GM18907 (cell line): ENCODE data around the gene GRP.

ENCODE experiments used
- ATAC-seq: cut with Tn5 transposase; IDR thresholded peaks from one replicate; pipeline ENCODE4 v1.9.1; 2021; ENCODE audit warnings: mild to moderate bottlenecking, moderate library complexity; ENCODE audit not compliant: unreplicated experiment

Gene GRP

DNA sequence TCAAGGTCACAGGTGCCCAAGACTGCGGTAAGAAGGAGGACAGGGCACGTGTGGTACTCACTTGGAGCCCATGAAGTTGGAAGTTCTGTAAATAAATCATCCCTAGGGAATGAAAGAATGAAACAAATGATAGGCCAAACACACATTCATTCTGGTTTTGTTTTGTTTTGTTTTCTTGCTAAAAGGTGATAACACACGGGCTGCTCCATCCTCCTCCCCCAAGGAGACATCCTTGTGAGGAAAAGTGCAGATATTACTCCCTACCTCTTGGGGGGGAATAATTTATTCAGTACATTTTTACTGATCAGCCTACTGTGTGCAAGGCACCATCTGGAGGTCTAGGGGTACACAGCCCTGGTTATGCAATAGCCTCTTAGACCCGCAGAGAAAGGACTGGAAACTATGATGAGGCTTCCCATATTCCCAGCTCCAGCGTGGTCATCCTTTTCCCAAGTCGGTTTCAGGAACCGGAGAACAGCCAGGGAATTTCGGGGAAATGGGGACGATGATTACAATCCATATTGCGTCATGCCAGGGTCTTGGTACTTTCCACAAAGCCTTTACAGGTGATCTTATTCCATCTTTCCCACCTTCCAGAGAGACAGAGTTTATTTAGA is 47.0 kb downstream of the GRP start:
- no peak for ATAC-seq

DNA sequence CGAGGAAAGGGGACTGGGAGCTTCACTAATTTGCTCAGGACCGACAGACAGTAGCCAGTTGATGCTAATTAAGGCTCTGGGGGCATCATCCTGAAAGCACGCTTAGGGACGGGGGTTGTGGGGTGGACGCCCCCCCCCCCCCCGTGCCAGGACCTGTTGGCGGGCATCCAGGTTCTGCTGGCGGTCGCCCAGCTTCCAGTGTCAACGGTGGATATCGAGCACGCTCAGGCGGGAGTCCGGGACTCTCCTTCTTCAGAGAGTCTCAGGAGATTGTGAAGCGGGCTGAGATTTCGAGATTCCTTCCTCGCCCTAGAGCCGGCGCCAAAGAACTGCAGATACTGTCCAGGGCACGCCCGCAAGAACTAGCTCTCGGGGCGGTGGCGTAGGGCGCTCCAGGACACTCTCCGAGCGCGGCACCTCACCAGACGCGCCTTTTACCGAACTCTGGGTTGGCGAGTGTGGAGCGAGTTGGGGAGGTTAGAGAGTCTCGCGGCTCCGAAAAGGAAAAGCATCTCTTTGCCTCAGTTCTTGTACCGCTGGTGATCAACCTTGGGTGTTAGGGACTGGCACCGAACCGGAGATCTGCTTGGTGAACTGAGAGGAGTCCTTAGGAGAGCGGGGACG is 47.7 kb downstream of the GRP start:
- ATAC-seq, result no peak

DNA sequence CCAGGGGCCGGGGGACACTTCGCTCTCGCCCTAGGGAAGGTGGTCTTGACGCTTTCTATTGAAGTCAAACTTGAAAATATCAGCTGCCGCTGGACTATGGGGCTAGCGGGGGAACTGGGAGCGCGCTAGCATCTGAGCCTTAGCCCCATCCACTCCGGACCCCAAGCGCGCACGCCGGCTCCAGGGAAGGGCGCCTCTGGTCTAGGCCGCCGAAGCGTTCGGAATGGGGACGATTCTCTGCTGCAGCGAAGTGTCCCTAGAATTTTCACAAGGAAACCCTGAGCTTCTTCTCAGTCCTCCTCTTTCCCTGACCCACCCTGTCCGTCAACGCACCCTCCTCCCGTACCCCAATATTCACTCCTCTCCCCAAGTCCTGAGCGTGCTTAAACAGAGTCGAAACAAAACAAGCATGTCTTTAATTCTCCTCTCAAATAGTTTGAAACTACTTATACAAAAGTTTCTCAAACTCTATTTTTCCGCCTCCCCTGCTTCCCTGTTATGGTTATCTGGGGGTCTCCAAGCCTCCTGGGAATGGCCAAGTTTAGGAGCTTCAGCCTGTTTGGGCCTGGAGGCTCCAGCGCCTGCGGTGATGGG is 48.3 kb downstream of the GRP start:
- ATAC-seq, result no peak

DNA sequence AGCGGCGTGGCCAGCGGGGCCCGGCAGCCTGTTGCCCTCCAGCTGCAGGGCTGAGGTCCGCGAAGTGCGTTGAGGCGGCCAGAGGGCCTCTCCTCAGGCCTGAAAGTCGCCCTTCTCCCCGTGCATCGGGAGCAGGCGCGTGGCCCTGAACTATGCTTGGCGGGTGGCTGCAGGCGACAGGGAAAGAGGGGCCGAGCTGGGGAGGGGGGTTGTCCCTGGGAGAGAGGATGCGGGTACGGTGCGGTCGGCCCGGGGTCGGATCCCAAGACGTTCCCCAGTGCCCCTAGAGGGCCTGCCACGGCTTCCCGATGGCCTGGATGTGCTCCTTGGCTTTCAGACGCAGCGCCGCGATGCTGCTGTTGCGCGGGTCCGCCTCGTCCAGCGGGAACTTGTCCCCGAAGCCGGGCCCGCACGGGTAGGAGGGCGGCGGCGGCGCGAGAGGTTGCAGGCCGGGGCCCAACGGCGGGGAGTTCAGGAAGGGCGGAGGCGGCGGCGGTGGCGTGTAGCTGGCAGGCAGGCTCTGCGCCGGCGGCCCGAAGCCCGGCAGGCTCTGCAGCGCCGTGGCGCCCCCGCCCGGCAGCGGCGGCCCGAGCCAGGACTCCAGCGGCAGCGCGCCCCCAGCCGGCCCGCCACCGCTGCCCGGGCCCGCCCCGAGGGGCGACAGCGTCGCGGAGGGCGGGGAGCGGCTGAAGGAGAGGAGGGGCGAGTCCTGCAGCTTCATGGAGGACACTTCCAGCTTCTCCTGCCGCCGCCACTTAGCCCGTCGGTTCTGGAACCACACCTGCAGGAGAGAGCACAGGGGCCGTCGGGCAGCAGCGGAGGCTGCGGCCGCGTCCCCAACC is 49.0 kb downstream of the GRP start:
- ATAC-seq, result peak; percentile 34

DNA sequence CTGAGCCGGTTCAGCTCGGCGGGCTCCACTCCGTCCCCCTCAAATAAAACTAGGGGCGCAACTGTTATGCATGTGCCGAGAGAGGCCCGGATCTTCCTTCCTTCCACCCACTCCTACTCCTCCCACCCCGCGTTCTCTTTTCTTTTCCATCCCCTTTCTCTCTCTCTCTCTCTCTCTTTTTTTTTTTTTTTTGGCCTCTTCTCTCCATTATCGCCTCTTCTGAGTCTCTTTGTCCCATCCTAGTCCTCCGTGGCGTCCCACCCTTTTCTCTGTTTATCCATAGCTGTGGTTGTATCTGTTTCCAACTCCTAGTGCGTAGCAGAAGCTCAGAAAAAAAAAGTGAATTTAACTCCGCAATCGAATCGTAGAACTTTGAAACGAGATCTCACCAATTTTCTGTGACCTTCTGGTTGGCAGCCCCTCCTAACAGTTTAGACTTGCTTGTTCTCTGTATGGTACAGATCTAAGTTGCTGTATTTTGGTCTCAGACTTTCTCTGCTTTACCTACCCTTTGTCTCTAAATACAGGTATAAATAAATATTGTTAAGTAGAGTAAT is 49.7 kb downstream of the GRP start:
- no peak for ATAC-seq

DNA sequence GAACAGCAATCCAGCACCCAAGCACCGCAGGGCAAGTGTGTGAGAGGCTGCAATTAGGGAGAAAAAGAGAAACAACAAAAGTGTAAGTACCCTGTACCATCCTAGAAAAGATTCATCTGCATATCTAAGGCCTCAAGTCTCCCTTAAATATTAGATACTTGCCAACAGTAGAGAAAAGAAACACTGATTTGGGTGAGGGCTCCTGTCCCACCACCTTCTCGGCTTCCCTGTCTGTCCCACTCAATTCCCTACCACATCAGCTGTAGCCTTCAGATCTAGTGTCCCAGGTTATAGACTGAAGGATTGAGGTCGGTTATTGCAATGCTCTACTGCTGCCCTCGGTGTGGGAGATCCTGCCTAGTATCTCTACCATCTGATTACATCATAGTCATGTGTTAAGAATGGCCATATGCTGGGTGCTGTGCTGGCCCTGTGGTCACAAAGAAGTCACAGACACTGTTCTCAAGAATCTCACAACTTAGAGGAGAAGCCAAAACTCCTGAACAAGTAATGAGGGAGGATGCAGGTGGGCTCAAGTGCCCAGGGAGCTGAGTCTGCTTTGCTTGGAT is 50.8 kb downstream of the GRP start:
- ATAC-seq, result no peak

DNA sequence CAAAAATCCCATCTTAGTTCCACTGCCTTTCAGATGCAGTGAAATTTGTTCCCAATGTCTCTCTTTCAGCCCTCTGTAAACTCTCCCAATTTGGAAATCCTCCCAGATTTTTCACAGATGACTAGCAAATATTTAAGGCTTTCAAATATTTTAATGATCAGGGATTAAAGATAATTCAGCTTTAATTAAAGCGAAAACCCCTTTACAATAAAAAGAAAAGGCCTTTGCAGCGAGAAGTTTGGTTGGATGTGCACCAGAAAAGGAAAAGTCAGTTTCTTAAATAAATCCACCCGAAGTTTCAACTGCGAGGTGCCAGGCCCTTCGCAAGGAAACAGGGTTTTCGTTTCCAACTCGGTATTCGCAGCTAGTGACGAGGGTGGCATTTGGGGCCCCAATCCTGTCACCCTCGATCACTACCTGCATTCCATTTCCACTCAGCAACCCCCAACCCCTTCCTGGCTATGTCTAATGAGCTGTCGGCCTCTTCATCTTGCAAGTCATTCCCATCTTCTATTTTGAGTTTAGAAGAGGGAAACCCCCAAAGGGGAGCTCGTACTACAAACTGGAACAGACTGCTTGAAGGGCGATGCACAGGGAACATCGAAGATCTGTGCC is 51.8 kb downstream of the GRP start:
- ATAC-seq, result no peak

DNA sequence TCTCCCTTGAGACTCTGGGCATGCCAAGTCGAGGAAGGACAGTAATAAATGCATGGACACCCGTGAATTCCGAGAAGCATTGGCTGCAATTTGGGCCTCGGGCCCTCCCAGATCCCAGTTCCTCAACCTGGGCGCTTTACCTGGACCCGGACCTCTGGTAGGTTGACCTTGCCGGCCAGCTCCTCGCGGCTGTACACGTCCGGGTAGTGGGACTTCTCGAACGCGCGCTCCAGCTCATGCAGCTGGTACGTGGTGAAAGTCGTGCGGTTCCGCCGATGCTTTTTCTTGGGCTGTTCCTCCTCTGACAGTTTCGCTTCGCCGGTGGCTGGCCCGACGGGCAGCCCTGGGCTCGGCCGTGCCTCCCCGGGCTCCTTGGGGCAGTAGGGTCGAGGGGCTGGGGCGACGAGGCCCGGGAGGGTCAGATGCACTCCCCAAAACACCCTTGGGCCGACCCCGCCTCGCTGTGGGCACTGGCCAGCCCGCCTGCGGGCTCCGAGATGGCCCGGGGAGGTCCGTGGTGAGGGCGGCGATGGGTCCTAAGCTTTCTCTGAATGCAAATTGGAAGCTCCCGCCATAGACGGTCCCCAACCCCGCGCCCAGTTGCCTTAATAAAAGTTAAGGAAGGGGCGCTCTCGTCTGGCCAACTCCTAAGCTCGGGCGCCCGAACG is 52.4 kb downstream of the GRP start:
- peak; percentile 13 for ATAC-seq

DNA sequence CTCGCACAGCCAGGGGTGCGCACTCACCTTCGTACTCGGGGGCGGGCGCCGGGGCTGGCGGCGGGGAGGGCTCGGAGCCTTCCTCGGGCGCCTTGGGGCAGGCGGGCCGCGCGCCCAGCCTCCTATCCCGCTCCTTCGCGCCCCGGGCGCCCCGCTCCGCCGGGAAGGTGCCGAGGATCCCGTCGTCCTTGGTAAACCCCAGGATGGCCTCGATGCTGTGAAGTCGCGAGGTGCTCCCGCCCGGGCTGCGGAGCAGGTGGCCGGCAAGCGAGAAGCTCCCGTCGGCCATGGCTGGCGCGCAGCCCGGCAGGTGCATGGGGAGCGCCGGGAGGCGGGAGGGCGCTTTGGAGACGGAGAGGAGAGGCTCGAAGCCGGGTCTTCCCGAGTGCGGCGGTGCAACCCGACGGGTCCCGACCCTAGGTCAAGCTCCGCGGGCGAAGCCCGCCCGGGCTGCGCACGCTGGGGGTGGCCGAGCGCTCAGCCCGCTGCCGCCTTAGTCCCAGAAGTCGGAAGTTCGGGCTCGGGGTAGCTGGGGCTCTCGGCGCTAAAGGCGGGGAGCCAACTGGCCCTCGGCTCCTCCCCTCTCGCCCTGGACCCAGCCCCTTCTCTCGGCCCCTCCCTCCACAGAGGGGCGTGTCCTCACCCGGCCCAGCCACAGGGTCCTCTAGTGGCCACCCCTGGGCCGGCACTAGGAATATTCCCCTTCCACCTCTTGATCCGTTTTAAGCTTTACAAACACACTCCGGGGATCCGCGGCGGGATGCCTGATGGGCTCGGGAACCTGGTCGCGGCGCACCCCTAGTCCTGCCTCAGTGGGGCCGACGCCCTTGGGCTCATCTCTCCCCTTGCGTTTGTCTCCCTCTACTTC is 53.2 kb downstream of the GRP start, which contains the start of gene RAX:
TSS of gene RAX (minus strand) at position 564 of the 868 bp plus-strand sequence. CDS start at position 316, 248 bp downstream.
- ATAC-seq, result peak; percentile 71

DNA sequence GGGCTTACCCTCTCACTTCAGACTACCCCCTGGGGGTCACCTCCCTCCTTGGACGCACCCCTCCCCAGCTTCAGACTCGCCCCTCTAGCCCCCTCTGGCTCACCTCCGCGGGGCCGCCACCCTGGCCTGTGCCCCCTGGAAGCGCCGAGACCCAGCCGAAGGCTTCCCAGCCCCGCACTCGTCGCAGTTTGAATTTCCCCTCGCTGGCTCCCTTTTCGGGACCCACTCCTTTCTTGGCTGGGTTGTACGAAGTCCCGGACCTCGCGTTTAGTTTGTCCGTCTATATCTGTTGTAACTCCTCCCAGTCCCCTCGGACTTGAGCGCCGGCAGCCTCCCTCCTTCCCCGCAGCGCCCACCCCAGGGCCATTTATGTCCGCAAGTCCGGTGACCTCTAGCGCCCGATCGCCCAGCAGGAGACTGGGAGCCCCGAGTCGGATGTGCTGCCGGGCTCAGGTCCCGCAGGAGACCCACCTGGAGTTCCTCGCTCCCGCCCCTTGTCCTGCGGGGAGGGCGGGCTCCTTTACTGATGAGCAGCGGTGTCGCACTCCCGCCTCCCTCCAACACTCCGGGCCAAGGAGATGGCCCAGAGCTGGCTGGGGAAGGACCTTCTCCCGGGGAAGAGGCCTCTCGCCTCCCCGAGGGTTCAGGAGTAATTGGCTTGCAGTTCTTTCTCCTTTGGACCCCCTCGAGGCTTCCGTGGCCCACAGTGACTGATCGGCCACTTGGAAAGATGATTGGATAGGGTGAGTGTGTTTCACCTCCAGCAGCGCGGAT is 54.0 kb downstream of the GRP start:
- ATAC-seq, result no peak

DNA sequence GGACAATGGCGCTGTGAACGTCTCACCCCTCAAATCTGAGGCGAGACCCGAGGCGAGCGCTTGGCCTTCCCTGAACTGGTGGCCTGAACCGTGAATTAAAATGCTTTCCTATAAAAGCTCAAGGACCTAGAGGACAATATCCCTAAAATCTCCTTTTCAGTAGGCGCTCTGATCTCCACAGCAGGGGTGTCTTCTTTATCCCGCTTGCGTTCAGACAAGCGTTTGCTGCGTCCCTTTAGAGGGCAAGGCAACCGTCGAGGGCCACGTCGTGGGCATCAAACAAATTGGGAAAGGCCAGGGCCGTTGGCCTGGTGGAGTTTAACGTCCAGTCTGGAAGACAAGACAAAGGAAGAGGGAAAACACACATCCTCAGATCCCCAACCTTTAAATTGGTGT is 54.6 kb downstream of the GRP start:
- ATAC-seq, result no peak

DNA sequence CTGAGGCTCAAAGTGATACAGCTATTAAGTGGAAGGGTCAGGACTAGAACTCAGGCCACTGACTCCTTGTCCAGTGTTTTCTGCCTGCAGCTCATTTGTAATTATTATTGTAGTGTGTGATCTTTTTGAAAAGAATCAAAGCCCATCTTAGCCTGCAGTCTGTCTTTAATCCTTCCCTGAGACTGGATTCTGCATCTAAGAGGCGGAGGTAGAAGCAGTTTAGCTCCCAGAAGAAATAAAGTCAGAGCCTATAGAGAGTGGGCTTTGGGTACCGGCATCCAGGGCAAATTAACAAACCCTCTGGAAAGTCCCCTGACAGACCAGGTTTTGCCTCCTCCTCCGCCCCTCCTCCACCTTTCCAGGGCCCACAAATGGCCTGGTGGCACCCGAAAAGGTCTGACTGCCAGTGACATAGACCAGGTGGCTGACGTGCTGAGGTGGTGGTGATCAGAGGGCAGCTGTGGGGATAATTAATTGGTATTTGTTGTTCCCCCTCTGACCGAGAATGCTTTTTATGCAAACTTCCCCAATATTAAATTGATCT is 55.5 kb downstream of the GRP start:
- no peak for ATAC-seq

DNA sequence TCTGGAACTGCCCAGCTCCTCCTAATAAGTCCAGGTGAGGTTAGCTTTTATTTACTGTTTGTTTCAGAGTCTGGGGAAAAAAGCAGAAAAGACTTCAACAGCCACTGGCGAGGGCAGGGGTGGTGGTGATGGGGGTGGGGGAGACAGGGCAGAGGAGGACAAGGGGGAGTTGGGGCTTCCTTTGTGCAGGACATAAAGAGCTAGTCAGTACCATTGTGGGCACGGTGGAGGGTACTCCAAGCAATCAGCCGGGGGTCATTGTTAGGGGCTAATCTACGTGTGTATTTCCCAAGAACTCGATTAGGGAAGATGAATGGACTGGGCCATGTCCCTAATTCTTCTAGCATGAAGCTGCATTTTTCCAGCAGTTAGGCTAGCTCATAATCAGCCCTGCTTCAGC is 56.1 kb downstream of the GRP start:
- no peak for ATAC-seq

DNA sequence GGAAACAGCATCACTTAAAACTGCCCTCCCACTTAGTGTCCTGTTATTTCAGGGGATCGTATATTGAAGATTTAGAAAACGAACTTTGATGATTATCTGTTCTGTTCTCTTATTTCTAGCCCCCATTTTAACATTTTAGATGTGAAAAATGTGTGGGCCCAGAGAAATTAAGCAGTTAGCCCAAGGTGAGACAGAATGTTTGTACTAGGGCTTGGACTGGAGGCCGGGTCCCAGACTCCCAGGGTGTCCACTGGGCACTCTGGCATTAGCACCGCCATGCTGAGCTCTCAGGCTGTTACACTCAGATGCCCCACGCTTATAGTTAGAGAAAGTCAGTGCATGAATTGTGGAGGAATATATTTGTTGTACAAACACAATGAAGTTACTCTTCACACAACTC is 58.8 kb downstream of the GRP start:
- ATAC-seq, result no peak

DNA sequence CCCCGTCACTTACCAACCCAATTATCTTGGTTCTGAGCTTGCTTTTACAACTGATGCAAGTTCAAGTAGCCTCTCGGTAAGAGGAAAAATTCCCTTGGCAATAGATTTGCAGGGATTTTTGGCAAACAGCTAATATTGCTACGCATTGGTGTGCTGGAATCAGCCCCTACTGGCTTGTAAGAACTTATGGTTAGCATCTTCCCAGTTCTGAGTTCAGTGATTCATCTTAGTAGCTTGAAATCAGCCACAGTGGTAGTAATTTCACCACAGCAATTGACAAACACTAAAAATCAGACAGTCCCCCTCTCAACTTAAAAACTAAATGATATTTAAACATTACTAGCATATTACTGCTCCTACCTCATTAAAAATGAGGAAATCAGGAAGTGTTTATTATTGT is 59.2 kb downstream of the GRP start:
- no peak for ATAC-seq

DNA sequence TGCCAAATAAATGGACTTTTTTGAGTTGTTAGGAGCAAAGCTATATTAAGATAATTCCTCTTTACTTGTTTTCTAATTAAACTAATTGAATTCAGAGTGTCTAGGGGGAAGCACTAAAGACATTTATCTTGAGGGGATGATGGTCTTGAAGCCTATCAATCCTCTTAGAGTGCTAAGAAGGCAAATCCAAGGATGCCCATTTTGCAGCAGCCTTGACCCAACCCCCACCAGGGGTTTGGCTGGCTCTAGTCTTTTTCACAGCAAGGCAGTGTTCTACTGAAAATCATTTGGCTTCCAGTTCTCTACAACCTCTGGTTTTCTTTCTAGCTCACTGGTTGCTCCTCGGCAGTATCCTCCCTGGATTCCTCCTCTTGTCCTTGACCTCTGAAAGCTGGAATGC is 59.8 kb downstream of the GRP start:
- no peak for ATAC-seq
